Non-pigmented ciliary epithelial cell (primary cell): ENCODE results near the gene SLC13A3.

ENCODE experiments used
- DNase-seq: peaks from one replicate; pipeline ENCODE4 v3.0.0-alpha.2; 2010; ENCODE audit warnings: low read depth

Gene SLC13A3

GRCh38 chr20:46523696-46524328 is 127.4 kb downstream of the SLC13A3 start:
- no peak for DNase-seq

- no peak for DNase-seq
These were observed 128.2 kb downstream of the SLC13A3 start for GRCh38 chr20:46523108-46523507.

- peak; percentile 18 for DNase-seq
These were observed 130.2 kb downstream of the SLC13A3 start for GRCh38 chr20:46520976-46521579.

GRCh38 chr20:46520540-46520939 is 130.7 kb downstream of the SLC13A3 start:
- DNase-seq, result no peak

GRCh38 chr20:46519471-46520068 is 131.7 kb downstream of the SLC13A3 start:
- DNase-seq, result no peak

GRCh38 chr20:46512943-46513844 is 138.1 kb downstream of the SLC13A3 start, which contains the start of gene ZNF334:
ZNF334 (minus strand) TSS chr20:46513559; CDS start chr20:46512102, 1,457 bp downstream.
- DNase-seq, result no peak

- DNase-seq, result no peak
These were observed 141.7 kb downstream of the SLC13A3 start for GRCh38 chr20:46509523-46509922.
